Measurements from ENCODE around the gene USP49.

USP49 gene

GRCh38 chr6:41909727-41910126, 14.6 kb upstream of the USP49 start:
- no peak for DNase-seq (ENCODE audit: low read depth)
- TF ChIP-seq CTCF (conservative IDR thresholded peaks at IDR 0.05; ENCODE audit: low read depth, low read length): no peak
- no peak overlapping the region for H3K4me3 ChIP-seq (ENCODE audit: low read depth, low read length)

- DNase-seq (ENCODE audit: low read depth): peak; percentile 67
- peak; percentile 66 for TF ChIP-seq CTCF (conservative IDR thresholded peaks at IDR 0.05; ENCODE audit: low read depth, low read length)
- H3K4me3 ChIP-seq (ENCODE audit: low read depth, low read length): no peak overlapping the region
These were observed 6.8 kb upstream of the USP49 start for GRCh38 chr6:41901882-41902519.

GRCh38 chr6:41900861-41901260, 5.7 kb upstream of the USP49 start:
- no peak for TF ChIP-seq CTCF (conservative IDR thresholded peaks at IDR 0.05; ENCODE audit: low read depth, low read length)
- H3K4me3 ChIP-seq (ENCODE audit: low read depth, low read length): no peak overlapping the region
- DNase-seq (ENCODE audit: low read depth): no peak

- no peak for DNase-seq (ENCODE audit: low read depth)
- TF ChIP-seq CTCF (conservative IDR thresholded peaks at IDR 0.05; ENCODE audit: low read depth, low read length): no peak
- H3K4me3 ChIP-seq (ENCODE audit: low read depth, low read length): peak overlapping the region; percentile 86
These were observed 1.1 kb upstream of the USP49 start for GRCh38 chr6:41896281-41896680.

GRCh38 chr6:41894366-41895299, 542 bp downstream of the USP49 start:
- peak overlapping the region; percentile 86 for H3K4me3 ChIP-seq (ENCODE audit: low read depth, low read length)
- TF ChIP-seq CTCF (conservative IDR thresholded peaks at IDR 0.05; ENCODE audit: low read depth, low read length): no peak
- no peak for DNase-seq (ENCODE audit: low read depth)

- DNase-seq (ENCODE audit: low read depth): no peak
- TF ChIP-seq CTCF (conservative IDR thresholded peaks at IDR 0.05; ENCODE audit: low read depth, low read length): no peak
- H3K4me3 ChIP-seq (ENCODE audit: low read depth, low read length): no peak overlapping the region
These were observed 2.1 kb downstream of the USP49 start for GRCh38 chr6:41892921-41893564.
